Uterus (tissue), 4 donors: ENCODE measurements around the gene WNT7A. TPM values are rescaled to one million over a fixed set of nuclear protein-coding genes. Genes with fewer than 3 reads are reported as not detected.

Experiments
- DNase-seq, 2 donors: peaks; one replicate each; pipeline ENCODE4 v3.0.0-alpha.2; 2019 to 2020
- H3K27ac ChIP-seq, 2 donors: fragments of 200-600 bp; sonication (generic); 1 replicate in 1 of 2; 2 replicates in 1 of 2; pipeline ENCODE4 v1.5.1; 2016 to 2018
- H3K27me3 ChIP-seq, 2 donors: fragments of 200-600 bp; sonication (generic); one replicate each; pipeline ENCODE4 v1.5.1; 2018 to 2019; ENCODE audit warnings: control low read depth in 1 of 2
- H3K36me3 ChIP-seq, 2 donors: fragments of 200-600 bp; sonication (generic); one replicate each; pipeline ENCODE4 v1.5.1; 2019; ENCODE audit warnings: control low read depth in 1 of 2
- H3K4me1 ChIP-seq, 2 donors: fragments of 200-600 bp; sonication (generic); one replicate each; pipeline ENCODE4 v1.5.1; 2018 to 2019; ENCODE audit warnings: control low read depth in 1 of 2
- H3K4me3 ChIP-seq, 2 donors: fragments of 200-600 bp; sonication (generic); 1 replicate in 1 of 2; 2 replicates in 1 of 2; pipeline ENCODE4 v1.5.1; 2018 to 2019; ENCODE audit warnings: mild to moderate bottlenecking in 1 of 2
- H3K9me3 ChIP-seq, 2 donors: fragments of 200-600 bp; sonication (generic); one replicate each; pipeline ENCODE4 v1.5.1; 2019; ENCODE audit warnings: control low read depth in 1 of 2
- CTCF ChIP-seq, 4 experiments: fragments of 200-600 bp in 2 of 4; fragments of 450-650 bp in 2 of 4; sonication (generic) in 2 of 4; IDR thresholded peaks; one replicate each; pipeline ENCODE4 v1.5.1; 2016 to 2019; ENCODE audit warnings: antibody characterized with exemption in 4 of 4, mild to moderate bottlenecking in 2 of 4, moderate library complexity in 1 of 4
- POLR2A ChIP-seq, 2 donors: fragments of 450-650 bp; IDR thresholded peaks; one replicate each; pipeline ENCODE4 v1.6.1; 2016; ENCODE audit warnings: antibody characterized with exemption in 2 of 2, mild to moderate bottlenecking in 1 of 2, moderate library complexity in 1 of 2
- intact Hi-C: fragments of 100-400 bp; cut with DNase I; formaldehyde crosslinking; loops from one replicate; pipeline ENCODE4 v1.15.1; 2023; ENCODE audit warnings: low total_unique reads
- total RNA-seq, 4 donors: library from RNA; depleted of rRNA in 3 of 4; stranded (reverse); fragments of >200 nt in 3 of 4; gene quantifications; one replicate each; pipeline versions ENCODE4 v1.1.0 to v1.2.4, GENCODE V29; 2014 to 2023
- donor health status: DM: yes; HTN: yes; CAD: no.

Gene WNT7A
- total RNA-seq, 4 donors from 2014 or later = 0.21 to 19.8 (median 0.26) TPM; not detected in 1

- Histone ChIP-seq H3K36me3 (no peaks in the 10 kb centered on the region), H3K4me3 (no peak overlapping the region), H3K4me1 (no peaks in the 10 kb centered on the region), H3K9me3 (peaks cover 0 to 3% of the 10 kb centered on the region in 2 donors), H3K27me3 (no peaks in the 10 kb centered on the region), H3K27ac (no peak overlapping the region)
- no peak for TF ChIP-seq CTCF (IDR thresholded peaks at IDR 0.05)
- no peak for TF ChIP-seq POLR2A (IDR thresholded peaks at IDR 0.05)
- intact Hi-C loops = no loop called here
- no peak for DNase-seq
These were observed 78.3 kb downstream of the WNT7A start for GRCh38 chr3:13801361-13802204.

GRCh38 chr3:13800064-13800463, 79.8 kb downstream of the WNT7A start:
- no peaks in the 10 kb centered on the region for H3K36me3 ChIP-seq
- intact Hi-C loops = no loop called here
- H3K27me3 ChIP-seq = no peaks in the 10 kb centered on the region
- H3K4me3 ChIP-seq = no peak overlapping the region
- DNase-seq = no peak
- H3K9me3 ChIP-seq = no peaks in the 10 kb centered on the region
- TF ChIP-seq POLR2A (IDR thresholded peaks at IDR 0.05) (no peak), CTCF (IDR thresholded peaks at IDR 0.05) (no peak)
- no peak overlapping the region for H3K27ac ChIP-seq
- H3K4me1 ChIP-seq = no peaks in the 10 kb centered on the region

- Histone ChIP-seq H3K4me3 (no peak overlapping the region), H3K4me1 (no peaks in the 10 kb centered on the region), H3K9me3 (no peaks in the 10 kb centered on the region), H3K27ac (no peak overlapping the region), H3K36me3 (no peaks in the 10 kb centered on the region), H3K27me3 (no peaks in the 10 kb centered on the region)
- no peak for DNase-seq
- TF ChIP-seq CTCF (IDR thresholded peaks at IDR 0.05) = no peak
- TF ChIP-seq POLR2A (IDR thresholded peaks at IDR 0.05) = no peak
- intact Hi-C loops = no loop called here
These were observed 81.5 kb downstream of the WNT7A start for GRCh38 chr3:13798401-13798800.

- Histone ChIP-seq H3K36me3 (no peaks in the 10 kb centered on the region), H3K27me3 (no peaks in the 10 kb centered on the region), H3K9me3 (no peaks in the 10 kb centered on the region), H3K4me1 (no peaks in the 10 kb centered on the region), H3K27ac (no peak overlapping the region), H3K4me3 (no peak overlapping the region)
- no peak for DNase-seq
- TF ChIP-seq CTCF (IDR thresholded peaks at IDR 0.05) (no peak), POLR2A (IDR thresholded peaks at IDR 0.05) (no peak)
- intact Hi-C loops = no loop called here
These were observed 83.0 kb downstream of the WNT7A start for GRCh38 chr3:13796701-13797460.

GRCh38 chr3:13795816-13796215, 84.1 kb downstream of the WNT7A start:
- Histone ChIP-seq H3K4me3 (no peak overlapping the region), H3K4me1 (no peaks in the 10 kb centered on the region), H3K9me3 (no peaks in the 10 kb centered on the region), H3K27me3 (no peaks in the 10 kb centered on the region), H3K36me3 (no peaks in the 10 kb centered on the region), H3K27ac (no peak overlapping the region)
- TF ChIP-seq CTCF (IDR thresholded peaks at IDR 0.05) (no peak), POLR2A (IDR thresholded peaks at IDR 0.05) (no peak)
- DNase-seq = no peak
- intact Hi-C loops = no loop called here
